Measurements from ENCODE around the gene FHL3. TPM values are rescaled to one million over a fixed set of nuclear protein-coding genes. Genes with fewer than 3 reads are reported as not detected.
"Not testable (repeated sequence)": the region's sequence is repeated elsewhere in the genome, so short reads cannot be mapped to it uniquely, and the experiment has no call there.

FHL3 gene
- polyA plus RNA-seq, 1 of the 3 experiments (the other 2 are of a cell fraction) = 6.8 TPM

- H3K9me3 ChIP-seq = no peaks in the 10 kb centered on the region
- no peaks in the 10 kb centered on the region for H3K9me2 ChIP-seq
- peaks cover 60 to 74% of the 10 kb centered on the region in 2 experiments for H3K36me3 ChIP-seq (replicated peaks in 1 of 2; ENCODE audit: control insufficient read depth in 1 of 2, insufficient read depth in 2 of 2, low read length in 1 of 2)
- ChIA-PET POLR2A (no interaction called here), CTCF (interaction anchor here (0.7 to 1.3 kb wide), 2 partner anchors 32 to 41 kb away, joined by 3 to 5 read pairs; partner anchors contain the start of gene INPP5B)
- no peak overlapping the region for H3K4me3 ChIP-seq (ENCODE audit: low read depth in 2 of 2, low read length in 1 of 2)
- no peak overlapping the region for H2AFZ ChIP-seq (ENCODE audit: low read depth)
- no peak for DNase-seq
- no peaks in the 10 kb centered on the region; the same call in 1 of the 2 replicates for H4K20me1 ChIP-seq (ENCODE audit: insufficient read depth)
- TF ChIP-seq GABPA (IDR thresholded peaks at IDR 0.05; ENCODE audit: low read depth) = no peak
- TF ChIP-seq RXRA (IDR thresholded peaks at IDR 0.05; ENCODE audit: borderline replicate concordance, low read depth) = no peak
- TF ChIP-seq SMC3 (IDR thresholded peaks at IDR 0.05; ENCODE audit: low read depth, low read length) = no peak
- TF ChIP-seq ZBTB33 (IDR thresholded peaks at IDR 0.05; ENCODE audit: borderline replicate concordance, low read depth) = no peak
- TF ChIP-seq USF2 (IDR thresholded peaks at IDR 0.05; ENCODE audit: borderline replicate concordance, low read depth, low read length) = no peak
- no peak for TF ChIP-seq USF1 (IDR thresholded peaks at IDR 0.05; ENCODE audit: borderline replicate concordance, low read depth)
- no peak for TF ChIP-seq NRF1 (IDR thresholded peaks at IDR 0.05; ENCODE audit: low read depth, low read length)
- TF ChIP-seq RFX5 (IDR thresholded peaks at IDR 0.05; ENCODE audit: low read length) = no peak
- no peak for TF ChIP-seq SIN3A (IDR thresholded peaks at IDR 0.05; ENCODE audit: borderline replicate concordance, low read depth, low read length)
- TF ChIP-seq FOSL2 (IDR thresholded peaks at IDR 0.05; ENCODE audit: borderline replicate concordance, low read depth) = no peak
- no peak for TF ChIP-seq RAD21 (IDR thresholded peaks at IDR 0.05; ENCODE audit: low read length)
- no peak for TF ChIP-seq ELF1 (IDR thresholded peaks at IDR 0.05)
- no peak for TF ChIP-seq TCF12 (IDR thresholded peaks at IDR 0.05)
- H3K4me2 ChIP-seq = no peak overlapping the region
- H3K27ac ChIP-seq (ENCODE audit: low read depth in 2 of 2, low read length in 1 of 2) = no peak overlapping the region
- H3K79me2 ChIP-seq (ENCODE audit: insufficient read depth) = peaks cover 2% of the 10 kb centered on the region; the same call in 1 of the 2 replicates
- H3K27me3 ChIP-seq (ENCODE audit: insufficient read depth) = no peaks in the 10 kb centered on the region
- no peak overlapping the region for H3K9ac ChIP-seq
- peaks cover 19% of the 10 kb centered on the region for H3F3A ChIP-seq (replicated peaks; ENCODE audit: insufficient read depth)
- WGBS (ENCODE audit: low lambda C conversion rate) = 98% methylated on average over 3 of the region's 4 CpGs
- H3K4me1 ChIP-seq (ENCODE audit: control insufficient read depth in 1 of 2, insufficient read depth in 2 of 2, low read depth in 1 of 2, low read length in 1 of 2) = no peaks in the 10 kb centered on the region
These were observed 26.8 kb downstream of the FHL3 start for GRCh38 chr1:37978541-37978940.

- DNase-seq = peak; percentile 49
- H3K9ac ChIP-seq; POLR2A ChIA-PET; H3K4me2 ChIP-seq; H3K27me3 ChIP-seq (ENCODE audit: insufficient read depth); H3K9me2 ChIP-seq; H4K20me1 ChIP-seq (ENCODE audit: insufficient read depth); H2AFZ ChIP-seq (ENCODE audit: low read depth); H3K4me3 ChIP-seq (ENCODE audit: low read depth in 2 of 2, low read length in 1 of 2); H3K9me3 ChIP-seq; H3K4me1 ChIP-seq (ENCODE audit: control insufficient read depth in 1 of 2, insufficient read depth in 2 of 2, low read depth in 1 of 2, low read length in 1 of 2): not testable (repeated sequence)
- 70% methylated on average over 6 of the region's 6 CpGs for WGBS (ENCODE audit: low lambda C conversion rate)
- TF ChIP-seq CTCF (IDR thresholded peaks at IDR 0.05) (peak; percentile 81), SMC3 (IDR thresholded peaks at IDR 0.05; ENCODE audit: low read depth, low read length) (peak; percentile 52), RAD21 (IDR thresholded peaks at IDR 0.05; ENCODE audit: low read length) (peak; percentile 66)
- Histone ChIP-seq H3K27ac (ENCODE audit: low read depth in 2 of 2, low read length in 1 of 2) (0 out of 4 replicates have a peak overlapping the region, but pooled peaks of 1 of the 2 experiments have one; percentile 7), H3K36me3 (replicated peaks in 1 of 2; ENCODE audit: control insufficient read depth in 1 of 2, insufficient read depth in 2 of 2, low read length in 1 of 2) (peaks cover 36 to 62% of the 10 kb centered on the region in 2 experiments), H3F3A (replicated peaks; ENCODE audit: insufficient read depth) (peaks cover 19% of the 10 kb centered on the region), H3K79me2 (ENCODE audit: insufficient read depth) (peaks cover 33% of the 10 kb centered on the region)
- CTCF ChIA-PET = interaction anchor here (0.8 to 2.5 kb wide), 7 partner anchors 13 to 88 kb away, joined by 3 to 9 read pairs (median 3); partner anchors contain the start of gene SF3A3
These were observed 30.2 kb downstream of the FHL3 start for GRCh38 chr1:37975083-37975482.
